Heart left ventricle (tissue), 16 donors: ENCODE data around the gene PLXNC1. TPM values are rescaled to one million over a fixed set of nuclear protein-coding genes. Genes with fewer than 3 reads are reported as not detected.

Experiments
- ATAC-seq, 4 donors: fragments of 200-7000 bp; cut with Tn5 transposase; one replicate each; pipeline ENCODE4 v1.9.1; 2020 to 2022; ENCODE audit warnings: moderate library complexity in 4 of 4, mild to moderate bottlenecking in 3 of 4, moderate number of reproducible peaks in 1 of 4
- DNase-seq, 5 donors: peaks; one replicate each; pipeline ENCODE4 v3.0.0-alpha.2; 2020
- H3K27ac ChIP-seq, 12 donors: fragments of 200-600 bp; sonication (generic) in 4 of 12; one replicate each; pipeline versions ENCODE4 v1.5.0 to v1.8.0; 2016 to 2022; ENCODE audit warnings: mild to moderate bottlenecking in 2 of 12
- H3K27me3 ChIP-seq, 9 donors: fragments of 200-600 bp; sonication (generic) in 2 of 9; one replicate each; pipeline versions ENCODE4 v1.5.1 to v1.8.0; 2016 to 2022; ENCODE audit warnings: mild to moderate bottlenecking in 3 of 9
- H3K36me3 ChIP-seq, 9 donors: fragments of 200-600 bp; sonication (generic) in 2 of 9; one replicate each; pipeline versions ENCODE4 v1.5.0 to v1.8.0; 2018 to 2022; ENCODE audit warnings: mild to moderate bottlenecking in 2 of 9
- H3K4me1 ChIP-seq, 12 donors: fragments of 200-600 bp; sonication (generic) in 4 of 12; one replicate each; pipeline versions ENCODE4 v1.5.0 to v1.8.0; 2016 to 2022; ENCODE audit warnings: mild to moderate bottlenecking in 3 of 12
- H3K4me3 ChIP-seq, 12 donors: fragments of 200-600 bp; sonication (generic) in 4 of 12; one replicate each; pipeline versions ENCODE4 v1.5.0 to v1.8.0; 2017 to 2022; ENCODE audit warnings: mild to moderate bottlenecking in 9 of 12, moderate library complexity in 4 of 12
- H3K9me3 ChIP-seq, 12 donors: fragments of 200-600 bp; sonication (generic) in 4 of 12; one replicate each; pipeline versions ENCODE4 v1.5.0 to v1.8.0; 2016 to 2022; ENCODE audit warnings: mild to moderate bottlenecking in 1 of 12
- POLR2A ChIP-seq, 2 donors: fragments of 450-650 bp; IDR thresholded peaks; one replicate each; pipeline ENCODE4 v1.6.1; 2017; ENCODE audit warnings: antibody characterized with exemption in 2 of 2, mild to moderate bottlenecking in 2 of 2, moderate library complexity in 2 of 2
- WGBS, 4 donors: extraction: QIAGEN DNeasy Blood & Tissue Kit in 2 of 4; methylation state at CpG; one replicate each; pipeline versions ENCODE4 v1.1.5 to v1.1.7; 2013 to 2018; 5-methylcytosine and 5-hydroxymethylcytosine counted together
- intact Hi-C, 10 donors: fragments of 100-400 bp; cut with DNase I; formaldehyde crosslinking; loops; one replicate each; pipeline versions ENCODE4 v1.11.1 to v1.14.2; 2022
- polyA plus RNA-seq, 2 donors: library from polyadenylated mRNA; stranded (reverse); fragments of 200-250 nt; gene quantifications; one replicate each; pipeline ENCODE4 v1.2.3, GENCODE V29; 2013
- total RNA-seq, 9 donors: library from RNA; depleted of rRNA in 2 of 9; stranded (reverse); fragments of >200 nt in 2 of 9; fragmentation: NEBNext Ultra II Directional in 3 of 9; extraction: Animal tissue kit (Norgen Biotek cat#: 25700) in 3 of 9; gene quantifications; one replicate each; pipeline versions ENCODE4 v1.1.0 to v1.2.4, GENCODE V29; 2016 to 2023
- TF ChIP-seq, protein P1 (sequence below), 12 donors: fragments of 200-600 bp; sonication (generic) in 4 of 12; IDR thresholded peaks; one replicate each; pipeline versions ENCODE4 v1.5.0 to v1.8.0; 2018 to 2022; ENCODE audit warnings: antibody characterized with exemption in 12 of 12, mild to moderate bottlenecking in 5 of 12
- donor health status: ischemic (EF 13 %, LVEDD 7.1; RV severe dilation, severe dysfunction).
- donor health status: healthy with polysubstance abuse.
- donor health status: DM: no; HTN: yes; CAD: no.
- donor health status: DM: no; HTN: no; CAD: no.
- donor health status: ischemic (EF 25% LVEDD 6.9; RV normal size, moderate dysfunction).
- donor health status: ischemic (EF 25% LVEDD 5.7; RV mildly dilated, moderate dysfunction).
- donor health status: healthy.
- donor health status: DM: yes; HTN: yes; CAD: no.
- donor health status: ischemic (EF 35%, LVEDD 5.7; RV mildly dilated, moderate dysfunction).
- donor health status: nonischemic (EF 11% LVEDD 7.7; RV severe dilation, severe dysfunction).
- donor health status: DM: yes; HTN: yes; CAD: no.
- donor health status: PGD.
- donor health status: ischemic (EF 29% LVEDD 5.4; RV normal size, mild dysfunction).
- donor health status: nonischemic (EF 23%, LVEDD 6.1; RV moderate dilation, normal function).

PLXNC1 gene
- total and polyA plus RNA-seq, 11 donors, result 0.84 to 18.4 (median 3.1) TPM

DNA sequence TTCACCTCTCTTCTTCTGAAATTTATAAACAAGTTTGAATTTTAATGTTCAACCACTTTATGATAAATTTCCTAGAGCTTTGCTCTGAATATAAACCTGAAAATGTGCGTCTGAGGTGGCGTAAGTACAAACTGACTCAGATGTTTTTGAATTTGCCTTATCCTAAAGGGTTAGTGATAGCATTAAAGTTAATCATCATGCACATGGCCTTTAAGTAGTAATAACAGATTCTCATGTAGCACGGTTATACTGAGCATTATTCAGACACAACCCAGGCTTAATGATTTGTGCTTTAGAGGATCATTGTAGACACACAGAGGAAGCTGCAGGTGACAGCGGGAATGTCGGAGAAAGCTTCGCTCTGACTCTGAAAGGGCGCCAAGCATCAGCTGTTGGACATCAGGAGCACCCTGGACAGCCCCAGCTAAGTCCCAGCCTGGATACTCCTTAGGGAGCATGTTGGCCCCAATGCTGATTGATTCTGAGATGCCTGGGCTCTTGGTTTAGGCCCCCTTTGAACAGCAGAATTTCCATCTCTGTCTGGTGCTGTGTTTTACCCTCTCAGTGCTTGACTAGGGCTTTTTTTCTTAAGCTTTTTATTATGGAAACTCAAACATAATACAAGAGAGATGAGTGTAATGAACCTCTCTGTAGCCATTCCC lies 91.1 kb downstream of the PLXNC1 start:
- DNase-seq, result no peak
- TF ChIP-seq, protein P1, sequence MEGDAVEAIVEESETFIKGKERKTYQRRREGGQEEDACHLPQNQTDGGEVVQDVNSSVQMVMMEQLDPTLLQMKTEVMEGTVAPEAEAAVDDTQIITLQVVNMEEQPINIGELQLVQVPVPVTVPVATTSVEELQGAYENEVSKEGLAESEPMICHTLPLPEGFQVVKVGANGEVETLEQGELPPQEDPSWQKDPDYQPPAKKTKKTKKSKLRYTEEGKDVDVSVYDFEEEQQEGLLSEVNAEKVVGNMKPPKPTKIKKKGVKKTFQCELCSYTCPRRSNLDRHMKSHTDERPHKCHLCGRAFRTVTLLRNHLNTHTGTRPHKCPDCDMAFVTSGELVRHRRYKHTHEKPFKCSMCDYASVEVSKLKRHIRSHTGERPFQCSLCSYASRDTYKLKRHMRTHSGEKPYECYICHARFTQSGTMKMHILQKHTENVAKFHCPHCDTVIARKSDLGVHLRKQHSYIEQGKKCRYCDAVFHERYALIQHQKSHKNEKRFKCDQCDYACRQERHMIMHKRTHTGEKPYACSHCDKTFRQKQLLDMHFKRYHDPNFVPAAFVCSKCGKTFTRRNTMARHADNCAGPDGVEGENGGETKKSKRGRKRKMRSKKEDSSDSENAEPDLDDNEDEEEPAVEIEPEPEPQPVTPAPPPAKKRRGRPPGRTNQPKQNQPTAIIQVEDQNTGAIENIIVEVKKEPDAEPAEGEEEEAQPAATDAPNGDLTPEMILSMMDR (IDR thresholded peaks at IDR 0.05), result no peak
- TF ChIP-seq POLR2A (IDR thresholded peaks at IDR 0.05), result no peak
- Histone ChIP-seq H3K27ac (no peak overlapping the region), H3K4me1 (peaks cover 0 to 26% (median 0%) of the 10 kb centered on the region in 12 donors), H3K36me3 (peaks cover 0 to 10% (median 0%) of the 10 kb centered on the region in 9 donors), H3K4me3 (no peak overlapping the region), H3K9me3 (no peaks in the 10 kb centered on the region), H3K27me3 (no peaks in the 10 kb centered on the region)
- ATAC-seq, result no peak
- WGBS, 4 donors, result 89 to 96% (median 92%) methylated on average over 7 of the region's 7 CpGs
- intact Hi-C loops, result loop anchor here in 1 of 10 donors (5.0 kb wide), 1 partner anchor 77 kb away; no protein-coding TSS in a partner anchor

DNA sequence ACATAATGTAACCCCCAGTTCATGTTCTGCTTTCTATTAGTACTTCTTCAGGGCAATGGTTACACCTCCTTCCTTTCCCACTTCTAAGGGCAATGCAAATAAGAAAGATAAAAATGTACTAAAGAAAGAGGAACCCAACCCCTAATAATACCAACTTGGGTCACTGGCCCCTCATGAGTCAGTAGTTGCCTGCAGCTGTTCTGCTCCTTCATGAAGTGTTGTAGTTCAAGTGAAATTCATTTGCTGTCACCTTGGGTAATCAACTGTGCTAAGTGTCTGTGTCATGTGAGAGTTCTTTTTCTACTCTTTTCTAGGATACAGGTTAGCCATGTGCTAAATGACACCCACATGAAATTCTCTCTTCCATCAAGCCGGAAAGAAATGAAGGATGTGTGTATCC lies 91.8 kb downstream of the PLXNC1 start:
- Histone ChIP-seq H3K9me3 (no peaks in the 10 kb centered on the region), H3K36me3 (peaks cover 0 to 10% (median 0%) of the 10 kb centered on the region in 9 donors), H3K4me1 (peaks cover 0 to 33% (median 0%) of the 10 kb centered on the region in 12 donors), H3K4me3 (no peak overlapping the region), H3K27me3 (no peaks in the 10 kb centered on the region), H3K27ac (no peak overlapping the region)
- 95 to 100% (median 99%) methylated on average over 1 of the region's 1 CpG for WGBS, 4 donors
- no peak for ATAC-seq
- no peak for DNase-seq
- intact Hi-C loops, result no loop called here
- TF ChIP-seq, protein P1 (IDR thresholded peaks at IDR 0.05), result no peak
- TF ChIP-seq POLR2A (IDR thresholded peaks at IDR 0.05), result no peak

DNA sequence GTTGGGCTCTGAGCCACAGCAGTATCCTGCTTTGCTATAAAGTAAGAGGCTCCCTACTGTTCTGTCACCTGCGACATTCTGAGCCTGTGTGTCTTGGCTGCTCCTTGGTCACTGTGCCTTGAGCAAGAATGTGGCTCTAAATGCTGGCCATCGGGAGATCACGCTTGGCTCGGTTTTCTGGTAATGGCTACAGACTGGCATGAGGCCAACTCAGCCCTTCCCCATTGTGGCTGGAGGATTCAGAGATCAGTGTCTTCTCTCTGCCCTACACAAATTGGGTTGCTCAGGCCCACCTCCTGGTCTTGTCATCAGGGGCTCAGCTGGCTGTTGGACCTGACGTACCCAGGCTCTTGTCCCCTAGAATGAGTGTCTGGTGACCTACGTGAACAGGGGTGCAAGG lies 94.5 kb downstream of the PLXNC1 start:
- 67 to 93% (median 83%) methylated on average over 6 of the region's 6 CpGs for WGBS, 4 donors
- TF ChIP-seq POLR2A (IDR thresholded peaks at IDR 0.05), result no peak
- TF ChIP-seq, protein P1 (IDR thresholded peaks at IDR 0.05), result no peak
- no peak overlapping the region for H3K27ac ChIP-seq
- ATAC-seq (peak in 1 of 4 donors; percentile 28), DNase-seq (peak in 1 of 5 donors; percentile 39)
- peaks cover 0 to 10% (median 0%) of the 10 kb centered on the region in 9 donors for H3K36me3 ChIP-seq
- no peaks in the 10 kb centered on the region for H3K9me3 ChIP-seq
- no peaks in the 10 kb centered on the region for H3K27me3 ChIP-seq
- H3K4me3 ChIP-seq, result no peak overlapping the region
- peaks cover 0 to 45% (median 0%) of the 10 kb centered on the region in 12 donors for H3K4me1 ChIP-seq
- intact Hi-C loops, result no loop called here

DNA sequence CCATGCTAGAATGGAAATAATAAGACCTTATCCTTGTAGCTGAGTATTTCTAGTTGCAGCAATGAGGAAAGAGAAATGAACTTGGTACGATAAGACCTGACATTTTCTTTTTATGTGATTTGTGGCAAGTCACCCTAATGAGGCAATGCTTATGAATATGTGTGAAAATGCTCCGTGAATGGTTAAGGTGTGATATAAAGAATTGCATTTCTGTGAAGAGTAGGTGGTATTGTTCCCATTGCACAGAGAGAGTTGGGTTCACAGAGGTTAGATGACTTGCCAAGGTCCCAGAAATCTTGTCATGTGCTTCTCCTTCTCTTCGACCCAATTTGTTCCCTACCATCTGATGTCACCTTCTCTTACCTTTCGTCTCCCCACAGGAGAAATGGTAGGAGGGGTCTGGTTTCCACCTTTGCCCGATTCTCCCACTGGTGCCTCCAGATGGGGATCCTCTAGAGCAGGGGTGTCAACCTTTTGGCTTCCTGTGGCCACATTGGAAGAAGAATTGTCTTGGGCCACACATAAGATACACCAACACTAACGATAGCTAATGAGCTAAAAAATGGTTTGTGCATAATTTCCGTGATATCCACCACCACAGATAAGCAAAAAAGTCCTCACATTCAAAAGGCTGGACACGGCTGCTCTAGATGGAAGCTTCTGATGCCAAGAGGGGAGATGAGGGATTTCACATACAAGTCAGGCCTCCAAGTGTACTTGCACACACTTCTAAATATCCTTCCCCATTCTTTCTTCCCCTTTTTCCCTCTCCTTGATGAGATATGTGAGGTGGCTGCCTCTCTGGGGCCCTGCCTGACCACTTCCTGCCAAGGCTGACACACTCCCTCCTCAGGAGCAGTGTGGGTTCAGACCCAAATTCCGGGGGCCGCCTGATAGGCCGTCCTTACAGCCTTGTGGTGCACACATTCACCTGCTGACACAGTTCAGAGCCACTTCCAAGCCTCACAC lies 96.1 kb downstream of the PLXNC1 start:
- 78 to 92% (median 89%) methylated on average over 11 of the region's 11 CpGs for WGBS, 4 donors
- H3K27ac ChIP-seq, result peak overlapping the region in 1 of 12 donors; percentile 72
- ATAC-seq (peak in 3 of 4 donors; percentile 36 to 69 (median 54)), DNase-seq (peak in 2 of 5 donors; percentile 23 to 31)
- peaks cover 0 to 45% (median 0%) of the 10 kb centered on the region in 12 donors for H3K4me1 ChIP-seq
- intact Hi-C loops, result no loop called here
- no peak overlapping the region for H3K4me3 ChIP-seq
- H3K9me3 ChIP-seq, result no peaks in the 10 kb centered on the region
- H3K36me3 ChIP-seq, result peaks cover 0 to 20% (median 0%) of the 10 kb centered on the region in 9 donors
- TF ChIP-seq, protein P1 (IDR thresholded peaks at IDR 0.05), result no peak
- no peak for TF ChIP-seq POLR2A (IDR thresholded peaks at IDR 0.05)
- no peaks in the 10 kb centered on the region for H3K27me3 ChIP-seq
